HepG2 (cell line): ENCODE data around the gene TATDN3. TPM values are rescaled to one million over a fixed set of nuclear protein-coding genes. Genes with fewer than 3 reads are reported as not detected.

Source experiments
- ASH2L ChIP-seq: fragments of 300-600, 200-600 bp; sonication (generic); IDR thresholded peaks from 2 replicates; pipeline ENCODE4 v1.7.0; 2017; ENCODE audit warnings: low read depth, mild to moderate bottlenecking, moderate library complexity, mixed read lengths, low read length; ENCODE audit not compliant: insufficient read length
- EED ChIP-seq: sonication (generic); formaldehyde crosslinking; IDR thresholded peaks from 2 replicates; pipeline ENCODE4 v1.5.0; 2020; ENCODE audit warnings: mild to moderate bottlenecking, missing genetic modification reagents
- ELF1 ChIP-seq: sonication (generic); formaldehyde crosslinking; IDR thresholded peaks from 2 replicates; pipeline ENCODE4 v1.4.0; 2020; ENCODE audit warnings: missing genetic modification reagents
- FOXA3 ChIP-seq: IDR thresholded peaks from 2 replicates; pipeline ENCODE4 v1.6.1; 2016; ENCODE audit warnings: missing genetic modification reagents, missing compliant biosample characterization
- GFI1 ChIP-seq: sonication (generic); formaldehyde crosslinking; IDR thresholded peaks from 2 replicates; pipeline ENCODE4 v1.5.0; 2020; ENCODE audit warnings: missing genetic modification reagents, mild to moderate bottlenecking, borderline replicate concordance
- HNRNPLL ChIP-seq: fragments of 200-400 bp; formaldehyde crosslinking; IDR thresholded peaks from 2 replicates; pipeline ENCODE4 v1.6.1; 2017; ENCODE audit warnings: mild to moderate bottlenecking, low read depth, low read length; ENCODE audit not compliant: poor library complexity, severe bottlenecking
- NONO ChIP-seq, 2 experiments: fragments of 450-650 bp in 1 of 2; sonication (generic) in 1 of 2; formaldehyde crosslinking in 1 of 2; IDR thresholded peaks in 1 of 2; conservative IDR thresholded peaks in 1 of 2; 2 replicates each; pipeline versions ENCODE4 v1.6.1 to v1.8.0; 2017 to 2022; ENCODE audit warnings: mild to moderate bottlenecking in 1 of 2, missing genetic modification reagents in 1 of 2, moderate library complexity in 1 of 2
- POLR2G ChIP-seq: fragments of 200-400 bp; formaldehyde crosslinking; IDR thresholded peaks from 2 replicates; pipeline ENCODE4 v1.6.1; 2018; ENCODE audit warnings: mild to moderate bottlenecking, low read depth, low read length, moderate library complexity
- RAD21 ChIP-seq: fragments of 450-650 bp; formaldehyde crosslinking; IDR thresholded peaks from 2 replicates; pipeline ENCODE4 v1.5.0; 2020; ENCODE audit warnings: mild to moderate bottlenecking
- SIN3A ChIP-seq: IDR thresholded peaks from 2 replicates; pipeline ENCODE4 v1.6.1; 2011; ENCODE audit warnings: low read depth, mild to moderate bottlenecking, control low read depth, low read length, borderline replicate concordance
- TARDBP ChIP-seq: sonication (generic); formaldehyde crosslinking; IDR thresholded peaks from 2 replicates; pipeline ENCODE4 v1.8.0; 2022; ENCODE audit warnings: mild to moderate bottlenecking, missing genetic modification reagents
- TFDP2 ChIP-seq: sonication (generic); formaldehyde crosslinking; IDR thresholded peaks from 2 replicates; pipeline ENCODE4 v1.4.0; 2020; ENCODE audit warnings: missing genetic modification reagents
- ZBTB38 ChIP-seq: sonication (generic); formaldehyde crosslinking; IDR thresholded peaks from 2 replicates; pipeline ENCODE4 v1.5.1; 2020; ENCODE audit warnings: mild to moderate bottlenecking, missing genetic modification reagents
- ZNF18 ChIP-seq: sonication (generic); formaldehyde crosslinking; IDR thresholded peaks from 2 replicates; pipeline ENCODE4 v1.8.0; 2022; ENCODE audit warnings: mild to moderate bottlenecking, missing genetic modification reagents; ENCODE audit not compliant: insufficient replicate concordance
- ZNF414 ChIP-seq: sonication (generic); formaldehyde crosslinking; IDR thresholded peaks from 2 replicates; pipeline ENCODE4 v1.5.0; 2020; ENCODE audit warnings: missing genetic modification reagents
- ZNF44 ChIP-seq: sonication (generic); formaldehyde crosslinking; IDR thresholded peaks from 2 replicates; pipeline ENCODE4 v1.5.1; 2020; ENCODE audit warnings: mild to moderate bottlenecking, missing genetic modification reagents
- ZNF558 ChIP-seq: sonication (generic); formaldehyde crosslinking; IDR thresholded peaks from 2 replicates; pipeline ENCODE4 v1.9.0; 2022; ENCODE audit warnings: mild to moderate bottlenecking, missing genetic modification reagents, borderline replicate concordance
- ZNF589 ChIP-seq: sonication (generic); formaldehyde crosslinking; conservative IDR thresholded peaks from 2 replicates; pipeline ENCODE4 v1.8.0; 2022; ENCODE audit warnings: mild to moderate bottlenecking, moderate library complexity, missing genetic modification reagents
- ZNF598 ChIP-seq: sonication (generic); formaldehyde crosslinking; IDR thresholded peaks from 2 replicates; pipeline ENCODE4 v1.5.1; 2020; ENCODE audit warnings: mild to moderate bottlenecking, missing genetic modification reagents, borderline replicate concordance
- ZNF687 ChIP-seq: sonication (generic); formaldehyde crosslinking; IDR thresholded peaks from 2 replicates; pipeline ENCODE4 v1.5.1; 2020; ENCODE audit warnings: mild to moderate bottlenecking, missing genetic modification reagents, moderate library complexity
- ZNF703 ChIP-seq: sonication (generic); formaldehyde crosslinking; IDR thresholded peaks from 2 replicates; pipeline ENCODE4 v1.5.1; 2020; ENCODE audit warnings: missing genetic modification reagents, mild to moderate bottlenecking, moderate library complexity, borderline replicate concordance
- polyA plus RNA-seq, 8 experiments: library from polyadenylated mRNA; depleted of rRNA in 3 of 8; stranded (reverse) in 7 of 8; unstranded in 1 of 8; fragments of >200 nt; fragmentation: Illumina TruSeq in 4 of 8; extraction: Trizol in 4 of 8; gene quantifications; 2 replicates each; pipeline versions ENCODE4 v1.2.1 to v1.2.3, GENCODE V29; 2011 to 2016; ENCODE audit warnings: low read depth in 4 of 8, missing spikeins in 1 of 8, mixed read lengths in 1 of 8; ENCODE audit not compliant: insufficient read depth in 1 of 8
- total RNA-seq, 5 experiments: library from RNA; depleted of rRNA; stranded (reverse); fragments of >200 nt; fragmentation: Illumina TruSeq; extraction: Trizol; gene quantifications; 2 replicates each; pipeline ENCODE4 v1.2.3, GENCODE V29; 2016; ENCODE audit warnings: low read depth in 1 of 5

TATDN3 gene
- total and polyA plus RNA-seq, 2 of the 13 experiments (the other 11 are each of a cell fraction or from before 2014, with no cell fraction given) = 7.3 to 8.6 TPM

- TF ChIP-seq ZNF414 (CRISPR knock-in tag) (peak; percentile 86), ZNF687 (CRISPR knock-in tag) (peak; percentile 79), TFDP2 (peak; percentile 86), ZNF598 (peak; percentile 26; the same call in 1 of the 2 replicates), ASH2L (peak; percentile 88), GFI1 (CRISPR knock-in tag) (peak; percentile 86), ZNF18 (CRISPR knock-in tag) (peak; percentile 85), ZNF44 (CRISPR knock-in tag) (0 out of 2 replicates have a peak, but pooled peaks have one; percentile 24), SIN3A (no peak), POLR2G (peak; percentile 87), FOXA3 (CRISPR knock-in tag) (peak; percentile 34; the same call in 1 of the 2 replicates), TARDBP (CRISPR knock-in tag) (peak; percentile 42), NONO (IDR thresholded peaks at IDR 0.05) (no peak), NONO (CRISPR knock-in tag; conservative IDR thresholded peaks at IDR 0.05) (peak; percentile 44; the same call in 1 of the 2 replicates), ZNF703 (CRISPR knock-in tag) (no peak; the same call in 1 of the 2 replicates), ELF1 (peak; percentile 60), EED (peak; percentile 12; the same call in 1 of the 2 replicates), RAD21 (CRISPR knock-in tag) (0 out of 2 replicates have a peak, but pooled peaks have one; percentile 38), ZBTB38 (CRISPR knock-in tag) (peak; percentile 58), ZNF558 (CRISPR knock-in tag) (peak; percentile 17; the same call in 1 of the 2 replicates), HNRNPLL (peak; percentile 87), ZNF589 (CRISPR knock-in tag) (peak; percentile 37; the same call in 1 of the 2 replicates)
Observed at GRCh38 chr1:212857992-212858460, 66.3 kb downstream of the TATDN3 start, which contains the start of gene FLVCR1 (continued).
